Naive thymus-derived CD8-positive, alpha-beta T cell (primary cell): Measurements from ENCODE around the gene KRIT1. TPM values are rescaled to one million over a fixed set of nuclear protein-coding genes. Genes with fewer than 3 reads are reported as not detected.

ENCODE experiments used
- ATAC-seq, 2 donors: fragments of 150-1000 bp; cut with Tn5 transposase in 1 of 2; sonication (Bioruptor Pico), chemical (Tn5 transposase) in 1 of 2; 1 replicate in 1 of 2; 2 replicates in 1 of 2; pipeline ENCODE4 v1.10.0; 2021; ENCODE audit warnings: mild to moderate bottlenecking in 2 of 2, moderate library complexity in 2 of 2
- POLR2A ChIA-PET: fragments of 350-600 bp; sonication (Branson Sonifier 250); formaldehyde crosslinking; loops from one replicate; lab custom pipeline; 2021; ENCODE audit warnings: antibody characterized with exemption; lab: Charles Lee
- DNase-seq, 10 donors: peaks; one replicate each; pipeline versions ENCODE4 v3.0.0 to v3.0.0-alpha.2; 2020 to 2022
- H3K27ac Mint-ChIP-seq, 10 donors: one replicate each; pipeline ENCODE4 v1.8.0; 2020 to 2022; ENCODE audit warnings: mild to moderate bottlenecking in 10 of 10, mixed read lengths in 10 of 10, moderate library complexity in 4 of 10, inconsistent platforms in 1 of 10
- H3K27me3 Mint-ChIP-seq, 5 donors: one replicate each; pipeline ENCODE4 v1.8.0; 2021 to 2022; ENCODE audit warnings: mixed read lengths in 5 of 5
- H3K36me3 Mint-ChIP-seq, 3 donors: one replicate each; pipeline ENCODE4 v1.8.0; 2020 to 2022; ENCODE audit warnings: mixed read lengths in 3 of 3, mild to moderate bottlenecking in 2 of 3, inconsistent platforms in 1 of 3
- H3K4me1 Mint-ChIP-seq, 4 donors: one replicate each; pipeline ENCODE4 v1.8.0; 2021 to 2022; ENCODE audit warnings: mixed read lengths in 4 of 4
- H3K4me3 Mint-ChIP-seq, 10 donors: one replicate each; pipeline ENCODE4 v1.8.0; 2020 to 2022; ENCODE audit warnings: mild to moderate bottlenecking in 10 of 10, mixed read lengths in 10 of 10, moderate library complexity in 6 of 10, inconsistent platforms in 1 of 10
- H3K9me3 Mint-ChIP-seq, 9 donors: one replicate each; pipeline ENCODE4 v1.8.0; 2020 to 2022; ENCODE audit warnings: mixed read lengths in 9 of 9, mild to moderate bottlenecking in 3 of 9, inconsistent platforms in 1 of 9, moderate library complexity in 1 of 9
- polyA plus RNA-seq, 3 donors: library from polyadenylated mRNA; unstranded; fragments of 300-500 nt; fragmentation: Illumina TruSeq; gene quantifications; one replicate each; pipeline ENCODE4 v1.2.3, GENCODE V29; 2021
- total RNA-seq, 8 experiments: library from RNA in 2 of 8; stranded (reverse) in 2 of 8; gene quantifications; one replicate each; pipeline ENCODE4 v1.2.3 and lab custom pipeline; 2021 to 2026

Gene KRIT1
- 10 to 100 TPM; 67.3 to 67.8 TPM for total RNA-seq
- polyA plus RNA-seq: 10 to 100 TPM; 11.2 to 20.1 (median 17.6) TPM
- total RNA-seq (lab: John Stamatoyannopoulos, UW): 15.6 to 40.9 (median 19.3) reads per million in 6 experiments

DNA sequence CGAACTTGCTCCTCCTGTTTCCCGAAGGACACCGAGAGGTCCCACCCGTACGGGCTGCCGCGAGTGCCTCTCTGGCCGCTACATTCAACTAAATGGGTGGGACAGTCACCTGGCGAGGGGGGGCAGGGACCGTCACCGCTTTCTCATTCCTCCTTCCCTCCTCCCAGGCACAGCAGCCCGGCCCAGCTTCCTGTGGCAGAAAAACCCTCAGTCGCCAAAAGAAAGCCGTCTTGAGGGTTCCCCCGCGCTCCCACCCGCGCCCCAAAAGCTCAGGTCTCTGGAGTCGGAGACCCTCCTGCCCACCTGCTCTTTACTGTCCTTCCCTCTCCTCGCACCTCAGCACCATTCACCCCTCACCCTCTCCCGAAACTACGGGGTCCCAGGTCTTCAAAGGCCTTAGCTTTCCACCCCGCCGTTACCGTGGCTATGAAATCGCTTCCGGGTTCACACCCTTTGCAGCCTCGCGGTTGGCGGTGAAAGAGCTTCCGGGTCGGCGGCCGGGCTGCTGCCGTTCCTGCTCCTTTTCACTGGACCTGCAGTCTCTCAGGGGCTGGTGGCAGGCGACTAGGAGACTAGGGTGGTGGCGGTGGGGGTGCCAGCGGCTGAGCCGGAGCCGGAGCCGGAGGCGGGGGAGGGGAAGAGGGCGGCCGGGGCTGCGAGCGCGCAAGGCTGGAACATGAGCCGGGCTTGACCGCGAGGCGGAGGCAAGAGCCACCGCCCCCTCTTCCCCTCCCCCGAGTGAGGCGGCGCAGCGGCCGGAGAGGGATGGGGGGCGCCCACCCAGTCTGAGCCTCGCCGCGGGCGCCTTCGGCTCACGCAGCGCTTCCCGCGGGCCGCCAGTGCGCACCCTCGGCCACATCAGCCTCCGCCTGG is at the start of gene KRIT1, which contains the start of gene ANKIB1:
Gene KRIT1, minus strand, starts transcription at position 428 of the 873 bp plus-strand sequence. CDS start 3,779 bp downstream, outside the sequence.
Gene ANKIB1, plus strand, starts transcription at position 488 of the 873 bp plus-strand sequence. CDS start 49,005 bp downstream, outside the sequence.
- H3K27me3 Mint-ChIP-seq: no peaks in the 10 kb centered on the region
- POLR2A ChIA-PET: interaction anchor here (0.6 to 3.5 kb wide), 10 partner anchors 66 to 872 kb away, joined by 3 to 27 read pairs (median 5); partner anchors contain the start of genes AKAP9, CYP51A1, GATAD1 and LRRD1
- peak within 1 kb of the TSS; percentile 98 to 100 (median 99) for H3K27ac Mint-ChIP-seq
- peaks cover 0 to 17% (median 6%) of the 10 kb centered on the region in 3 donors for H3K36me3 Mint-ChIP-seq
- peak within 1 kb of the TSS; percentile 93 to 99 (median 98) for H3K4me3 Mint-ChIP-seq
- DNase-seq (peak; percentile 77 to 94 (median 85)), ATAC-seq (peak; percentile 81 to 85)
- no peaks in the 10 kb centered on the region for H3K9me3 Mint-ChIP-seq
- H3K4me1 Mint-ChIP-seq: peaks cover 20 to 59% (median 45%) of the 10 kb centered on the region in 4 donors

- no peak for DNase-seq
- Mint-ChIP-seq H3K4me3 (no peak overlapping the region), H3K36me3 (peaks cover 0 to 40% (median 25%) of the 10 kb centered on the region in 3 donors), H3K9me3 (no peaks in the 10 kb centered on the region), H3K27me3 (no peaks in the 10 kb centered on the region), H3K4me1 (peaks cover 11 to 27% (median 26%) of the 10 kb centered on the region in 4 donors), H3K27ac (no peak overlapping the region)
- ATAC-seq: no peak
- POLR2A ChIA-PET: no interaction called here
Measured at GRCh38 chr7:92295391-92295790, 49.7 kb upstream of the KRIT1 start.

- POLR2A ChIA-PET: no interaction called here
- Mint-ChIP-seq H3K4me3 (no peak overlapping the region), H3K27ac (peak overlapping the region in 2 of 10 donors; percentile 9 to 19), H3K27me3 (no peaks in the 10 kb centered on the region), H3K9me3 (no peaks in the 10 kb centered on the region), H3K36me3 (peaks cover 0 to 31% (median 20%) of the 10 kb centered on the region in 3 donors), H3K4me1 (peaks cover 14 to 38% (median 34%) of the 10 kb centered on the region in 4 donors)
- DNase-seq (no peak), ATAC-seq (no peak)
Measured at GRCh38 chr7:92293896-92294590, 48.3 kb upstream of the KRIT1 start.

DNA sequence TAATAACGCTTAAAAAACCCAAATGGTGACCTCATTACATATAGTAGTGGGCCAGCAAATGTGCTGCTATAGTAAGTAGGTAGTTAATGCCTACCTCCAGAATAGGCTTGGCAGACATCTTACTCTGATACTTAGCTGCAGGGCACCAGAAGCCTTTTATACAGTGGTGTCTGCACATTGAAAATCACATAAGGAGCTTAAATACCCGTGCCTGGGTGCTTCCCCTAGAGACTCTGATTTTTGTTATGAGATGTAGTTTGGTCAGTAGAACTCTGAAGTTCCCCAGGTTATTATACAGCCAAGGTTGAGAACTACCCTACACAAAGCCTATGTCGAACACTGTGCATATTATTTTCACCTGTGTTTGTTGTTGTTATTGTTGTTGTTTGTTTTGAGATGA is 47.3 kb upstream of the KRIT1 start:
- Mint-ChIP-seq H3K27me3 (no peaks in the 10 kb centered on the region), H3K9me3 (no peaks in the 10 kb centered on the region), H3K4me3 (no peak overlapping the region), H3K4me1 (peaks cover 14 to 38% (median 34%) of the 10 kb centered on the region in 4 donors), H3K27ac (peak overlapping the region in 1 of 10 donors; percentile 70), H3K36me3 (peaks cover 0 to 28% (median 16%) of the 10 kb centered on the region in 3 donors)
- no peak for DNase-seq
- POLR2A ChIA-PET: no interaction called here
- ATAC-seq: no peak

- DNase-seq: no peak
- ATAC-seq: no peak
- no peaks in the 10 kb centered on the region for H3K27me3 Mint-ChIP-seq
- POLR2A ChIA-PET: no interaction called here
- no peak overlapping the region for H3K4me3 Mint-ChIP-seq
- peak overlapping the region in 3 of 10 donors; percentile 19 to 45 (median 22) for H3K27ac Mint-ChIP-seq
- peaks cover 4 to 9% (median 8%) of the 10 kb centered on the region in 3 donors for H3K36me3 Mint-ChIP-seq
- H3K9me3 Mint-ChIP-seq: peaks cover 0 to 1% (median 0%) of the 10 kb centered on the region in 9 donors
- peaks cover 18 to 63% (median 40%) of the 10 kb centered on the region in 4 donors for H3K4me1 Mint-ChIP-seq
Measured at GRCh38 chr7:92289321-92289720, 43.6 kb upstream of the KRIT1 start.

DNA sequence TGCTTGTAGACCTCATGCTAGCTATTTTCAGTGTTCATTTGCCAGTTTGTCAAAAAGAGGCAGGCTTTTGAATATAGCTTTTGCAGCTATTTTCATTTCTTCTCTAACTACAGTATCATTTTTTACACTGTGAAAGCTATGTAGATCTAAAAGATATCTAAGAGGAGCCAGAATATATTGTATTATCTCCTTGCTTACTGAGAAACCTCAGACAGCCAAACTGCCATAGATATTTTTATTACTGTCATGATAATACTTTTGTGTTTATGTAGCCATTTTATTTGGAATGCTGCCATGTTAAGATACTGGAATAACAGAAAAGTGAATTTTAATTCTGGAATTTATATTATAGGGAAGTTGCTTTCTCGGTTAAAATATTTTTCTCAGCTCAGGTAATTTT is 37.2 kb upstream of the KRIT1 start:
- H3K36me3 Mint-ChIP-seq: peaks cover 19 to 23% (median 22%) of the 10 kb centered on the region in 3 donors
- no peaks in the 10 kb centered on the region for H3K27me3 Mint-ChIP-seq
- no peak for ATAC-seq
- H3K9me3 Mint-ChIP-seq: peaks cover 0 to 16% (median 10%) of the 10 kb centered on the region in 9 donors
- POLR2A ChIA-PET: no interaction called here
- no peak overlapping the region for H3K27ac Mint-ChIP-seq
- H3K4me1 Mint-ChIP-seq: peaks cover 12 to 30% (median 12%) of the 10 kb centered on the region in 4 donors
- no peak overlapping the region for H3K4me3 Mint-ChIP-seq
- no peak for DNase-seq

DNA sequence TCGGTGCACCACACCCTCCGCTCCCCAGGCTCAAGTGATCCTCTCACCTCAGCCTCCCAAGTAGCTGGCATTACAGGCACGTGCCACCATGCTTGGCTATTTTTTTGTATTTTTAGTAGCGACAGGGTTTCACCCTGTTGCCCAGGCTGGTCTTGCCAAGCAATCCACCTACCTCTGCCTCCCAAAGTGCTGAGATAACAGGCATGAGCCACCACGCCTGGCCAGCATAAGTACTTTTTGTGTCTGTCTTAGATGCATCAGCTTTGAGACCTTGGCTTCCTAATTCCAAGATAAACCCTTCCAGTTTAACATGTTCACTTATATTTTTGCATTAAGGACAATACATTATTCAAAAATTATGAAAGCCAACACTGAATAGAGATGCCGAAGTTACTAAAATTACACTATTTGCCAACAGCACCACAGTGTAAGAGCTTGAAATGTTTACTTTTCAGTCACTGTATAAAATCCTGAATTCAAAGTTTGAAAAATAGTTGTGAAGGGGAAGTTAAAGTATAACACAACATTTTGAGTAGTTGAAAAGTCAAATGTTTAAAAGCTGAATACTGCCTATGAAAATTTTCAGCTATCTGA is 36.6 kb upstream of the KRIT1 start:
- no peak for ATAC-seq
- no peak for DNase-seq
- POLR2A ChIA-PET: no interaction called here
- Mint-ChIP-seq H3K27me3 (no peaks in the 10 kb centered on the region), H3K4me3 (no peak overlapping the region), H3K9me3 (peaks cover 0 to 16% (median 10%) of the 10 kb centered on the region in 9 donors), H3K36me3 (peaks cover 17 to 22% (median 22%) of the 10 kb centered on the region in 3 donors), H3K27ac (peak overlapping the region in 1 of 10 donors; percentile 39), H3K4me1 (peaks cover 11 to 28% (median 13%) of the 10 kb centered on the region in 4 donors)

- no peak overlapping the region for H3K4me3 Mint-ChIP-seq
- no peak overlapping the region for H3K27ac Mint-ChIP-seq
- H3K36me3 Mint-ChIP-seq: peaks cover 15 to 23% (median 19%) of the 10 kb centered on the region in 3 donors
- DNase-seq: no peak
- H3K9me3 Mint-ChIP-seq: peaks cover 0 to 16% (median 10%) of the 10 kb centered on the region in 9 donors
- peaks cover 7 to 24% (median 13%) of the 10 kb centered on the region in 4 donors for H3K4me1 Mint-ChIP-seq
- H3K27me3 Mint-ChIP-seq: no peaks in the 10 kb centered on the region
- POLR2A ChIA-PET: no interaction called here
- ATAC-seq: no peak
Measured at GRCh38 chr7:92281031-92281430, 35.3 kb upstream of the KRIT1 start.

GRCh38 chr7:92279396-92280031 is 33.8 kb upstream of the KRIT1 start:
- no peak for ATAC-seq
- Mint-ChIP-seq H3K36me3 (peaks cover 15 to 23% (median 17%) of the 10 kb centered on the region in 3 donors), H3K4me1 (peaks cover 4 to 20% (median 12%) of the 10 kb centered on the region in 4 donors), H3K4me3 (no peak overlapping the region), H3K27me3 (no peaks in the 10 kb centered on the region), H3K9me3 (peaks cover 0 to 16% (median 10%) of the 10 kb centered on the region in 9 donors), H3K27ac (no peak overlapping the region)
- no peak for DNase-seq
- POLR2A ChIA-PET: interaction anchor here (0.8 kb wide), 1 partner anchor 80 kb away, joined by 3 read pairs; no protein-coding TSS in a partner anchor

DNA sequence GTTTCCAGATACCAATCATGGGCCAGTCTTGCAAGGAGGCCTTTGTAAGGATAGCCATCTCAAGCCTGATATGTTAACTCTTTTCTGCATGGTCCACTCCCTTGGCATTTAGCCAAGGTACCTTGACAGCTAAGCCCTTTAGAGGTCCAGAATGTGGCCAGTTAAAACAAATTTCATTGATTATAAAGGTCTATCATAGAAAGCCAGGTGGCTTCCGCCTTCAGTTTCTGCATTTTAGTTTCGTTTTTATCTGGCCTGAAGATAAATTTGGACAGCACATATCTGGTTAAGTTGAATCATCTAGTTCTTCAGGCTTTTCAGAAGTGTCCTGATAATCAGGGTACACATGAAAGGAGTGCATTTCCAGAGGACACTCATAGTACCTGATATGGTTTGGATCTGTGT is 30.7 kb upstream of the KRIT1 start:
- DNase-seq (no peak), ATAC-seq (no peak)
- Mint-ChIP-seq H3K4me1 (peaks cover 7 to 19% (median 14%) of the 10 kb centered on the region in 4 donors), H3K27me3 (no peaks in the 10 kb centered on the region), H3K9me3 (peaks cover 0 to 16% (median 10%) of the 10 kb centered on the region in 9 donors), H3K4me3 (no peak overlapping the region), H3K27ac (no peak overlapping the region), H3K36me3 (peaks cover 15 to 23% (median 21%) of the 10 kb centered on the region in 3 donors)
- POLR2A ChIA-PET: no interaction called here

DNA sequence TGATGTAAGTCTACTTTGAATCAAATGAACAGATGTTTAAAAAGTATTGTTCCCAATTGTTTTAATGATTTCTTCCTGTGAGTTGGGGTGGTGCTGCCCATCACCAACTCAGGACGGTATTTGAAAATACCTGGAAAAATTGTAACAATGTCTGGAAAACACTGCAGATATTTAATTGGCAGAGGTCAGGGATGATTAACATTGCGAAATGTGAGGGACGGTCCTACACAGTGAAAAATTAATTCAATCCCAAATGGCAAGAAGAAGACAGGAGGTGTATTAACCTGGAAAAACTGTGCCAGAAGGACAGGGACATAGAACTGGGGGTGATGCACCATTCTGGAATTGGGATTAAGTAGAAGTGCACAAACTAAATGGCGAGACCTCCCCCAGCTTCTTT is 29.6 kb upstream of the KRIT1 start:
- Mint-ChIP-seq H3K36me3 (peaks cover 9 to 15% (median 12%) of the 10 kb centered on the region in 3 donors), H3K9me3 (peaks cover 0 to 9% (median 6%) of the 10 kb centered on the region in 9 donors), H3K27me3 (no peaks in the 10 kb centered on the region), H3K4me3 (no peak overlapping the region), H3K4me1 (peaks cover 7 to 19% (median 13%) of the 10 kb centered on the region in 4 donors), H3K27ac (no peak overlapping the region)
- POLR2A ChIA-PET: no interaction called here
- DNase-seq (no peak), ATAC-seq (no peak)
